NAMALWA (cell line): ENCODE results near the gene FEM1A.
"Not testable (repeated sequence)": the region's sequence is repeated elsewhere in the genome, so short reads cannot be mapped to it uniquely, and the experiment has no call there.

ENCODE experiments used
- DNase-seq: peaks from one replicate; pipeline ENCODE4 v3.0.0-alpha.2; 2015; ENCODE audit warnings: low spot score

The FEM1A gene

GRCh38 chr19:4814625-4815425 is 23.3 kb downstream of the FEM1A start:
- DNase-seq = no peak

- DNase-seq = peak; percentile 86
Measured at GRCh38 chr19:4815426-4816201, 24.1 kb downstream of the FEM1A start.

GRCh38 chr19:4816202-4816949 is 24.8 kb downstream of the FEM1A start:
- DNase-seq = no peak

GRCh38 chr19:4816950-4817278 is 25.4 kb downstream of the FEM1A start:
- no peak for DNase-seq

- DNase-seq = no peak
Measured at GRCh38 chr19:4817467-4818277, 26.1 kb downstream of the FEM1A start.

- no peak for DNase-seq
Measured at GRCh38 chr19:4821265-4821664, 29.7 kb downstream of the FEM1A start.

GRCh38 chr19:4822354-4822753 is 30.8 kb downstream of the FEM1A start:
- not testable (repeated sequence) for DNase-seq

- DNase-seq = no peak
Measured at GRCh38 chr19:4823577-4823976, 32.0 kb downstream of the FEM1A start.

GRCh38 chr19:4829001-4829712 is 37.6 kb downstream of the FEM1A start:
- peak; percentile 80 for DNase-seq

- peak; percentile 34 for DNase-seq
Measured at GRCh38 chr19:4830332-4830731, 38.8 kb downstream of the FEM1A start.

GRCh38 chr19:4830768-4831265 is 39.3 kb downstream of the FEM1A start:
- no peak for DNase-seq

- DNase-seq = peak; percentile 68
Measured at GRCh38 chr19:4831304-4831978, 39.9 kb downstream of the FEM1A start, which contains the start of gene TICAM1. Gene TICAM1 (minus strand): TSS chr19:4831712. CDS start chr19:4818377, 13,335 bp downstream.

- DNase-seq = not testable (repeated sequence)
Measured at GRCh38 chr19:4831979-4832340, 40.4 kb downstream of the FEM1A start.

- DNase-seq = no peak
Measured at GRCh38 chr19:4832776-4833175, 41.2 kb downstream of the FEM1A start.

- no peak for DNase-seq
Measured at GRCh38 chr19:4839192-4839591, 47.7 kb downstream of the FEM1A start.

GRCh38 chr19:4843647-4843965 is 52.1 kb downstream of the FEM1A start:
- no peak for DNase-seq

- no peak for DNase-seq
Measured at GRCh38 chr19:4844348-4845179, 53.0 kb downstream of the FEM1A start.

GRCh38 chr19:4845975-4846374 is 54.4 kb downstream of the FEM1A start:
- not testable (repeated sequence) for DNase-seq

- no peak for DNase-seq
Measured at GRCh38 chr19:4847190-4847973, 55.8 kb downstream of the FEM1A start.
